ENCODE data around the gene KCNMA1. TPM values are rescaled to one million over a fixed set of nuclear protein-coding genes. Genes with fewer than 3 reads are reported as not detected.

The KCNMA1 gene
- total and polyA plus RNA-seq, 10 of the 15 experiments (the other 5 are each of a cell fraction or from before 2014, with no cell fraction given), result 8.5 to 77.0 (median 21.3) TPM

DNA sequence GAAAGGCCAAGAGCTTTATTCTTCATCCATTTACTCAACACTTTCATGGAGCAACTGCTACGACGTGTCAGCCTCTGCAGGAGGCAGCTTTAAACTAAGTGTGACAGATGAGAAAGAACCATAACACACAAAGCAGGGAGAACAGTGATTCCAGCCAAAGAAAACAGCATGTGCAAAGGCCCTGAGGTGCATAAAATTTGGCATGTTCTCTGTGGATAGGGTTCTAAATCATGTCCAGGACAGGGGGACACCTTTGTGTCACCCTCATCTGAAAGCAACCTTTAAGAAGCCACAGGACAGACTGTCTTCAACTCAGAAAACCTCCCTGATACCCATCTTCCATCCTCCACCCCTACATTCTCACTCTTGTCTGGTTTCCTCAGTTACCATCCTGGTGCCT lies 116.6 kb downstream of the KCNMA1 start:
- no peak for FAIRE-seq
- Histone ChIP-seq H2AFZ (ENCODE audit: control insufficient read depth, low read depth, low read length) (no peak overlapping the region), H3K36me3 (ENCODE audit: control insufficient read depth in 2 of 2, insufficient read depth in 2 of 2, low read length in 1 of 2) (no peaks in the 10 kb centered on the region; a peak in 1 of 4 replicates), H3K4me1 (ENCODE audit: control insufficient read depth, insufficient read depth, low read length) (no peaks in the 10 kb centered on the region), H3K27me3 (replicated peaks in 1 of 2; ENCODE audit: control insufficient read depth in 2 of 2, insufficient read depth in 2 of 2, low read length in 1 of 2) (no peaks in the 10 kb centered on the region; a peak in 1 of 4 replicates), H3K9me3 (replicated peaks; ENCODE audit: control insufficient read depth, insufficient read depth, low read length) (no peaks in the 10 kb centered on the region; the same call in 2 of the 3 replicates), H3K27ac (ENCODE audit: control insufficient read depth, insufficient read depth) (no peak overlapping the region), H3K4me2 (ENCODE audit: control insufficient read depth, insufficient read depth) (no peak overlapping the region), H3K79me2 (ENCODE audit: control insufficient read depth, insufficient read depth, low read length) (no peaks in the 10 kb centered on the region), H4K20me1 (ENCODE audit: control insufficient read depth, insufficient read depth) (0 out of 2 replicates have a peak, but pooled peaks cover 3% of the 10 kb centered on the region), H3K9ac (ENCODE audit: control insufficient read depth, insufficient read depth, low read length) (no peak overlapping the region), H3K4me3 (no peak overlapping the region)
- in situ Hi-C loops (cut with MboI), result no loop called here
- no TSS peak for BruUV-seq (replicated peaks)
- intact Hi-C loops (cut with micrococcal nuclease; ENCODE audit: unreplicated experiment), result no loop called here
- TF ChIP-seq, protein P1, sequence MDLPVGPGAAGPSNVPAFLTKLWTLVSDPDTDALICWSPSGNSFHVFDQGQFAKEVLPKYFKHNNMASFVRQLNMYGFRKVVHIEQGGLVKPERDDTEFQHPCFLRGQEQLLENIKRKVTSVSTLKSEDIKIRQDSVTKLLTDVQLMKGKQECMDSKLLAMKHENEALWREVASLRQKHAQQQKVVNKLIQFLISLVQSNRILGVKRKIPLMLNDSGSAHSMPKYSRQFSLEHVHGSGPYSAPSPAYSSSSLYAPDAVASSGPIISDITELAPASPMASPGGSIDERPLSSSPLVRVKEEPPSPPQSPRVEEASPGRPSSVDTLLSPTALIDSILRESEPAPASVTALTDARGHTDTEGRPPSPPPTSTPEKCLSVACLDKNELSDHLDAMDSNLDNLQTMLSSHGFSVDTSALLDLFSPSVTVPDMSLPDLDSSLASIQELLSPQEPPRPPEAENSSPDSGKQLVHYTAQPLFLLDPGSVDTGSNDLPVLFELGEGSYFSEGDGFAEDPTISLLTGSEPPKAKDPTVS (IDR thresholded peaks at IDR 0.05; ENCODE audit: low read depth, low read length), result no peak
- TF ChIP-seq ZNF274 (IDR thresholded peaks at IDR 0.05; ENCODE audit: insufficient read depth, insufficient read length) (no peak), GATAD2B (conservative IDR thresholded peaks at IDR 0.05; ENCODE audit: low read depth) (no peak), EZH2 (IDR thresholded peaks at IDR 0.05; ENCODE audit: borderline replicate concordance, control insufficient read depth, low read depth, low read length) (no peak), NFYA (IDR thresholded peaks at IDR 0.05; ENCODE audit: borderline replicate concordance, low read depth, low read length) (no peak)
- TF ChIP-seq, protein P2, sequence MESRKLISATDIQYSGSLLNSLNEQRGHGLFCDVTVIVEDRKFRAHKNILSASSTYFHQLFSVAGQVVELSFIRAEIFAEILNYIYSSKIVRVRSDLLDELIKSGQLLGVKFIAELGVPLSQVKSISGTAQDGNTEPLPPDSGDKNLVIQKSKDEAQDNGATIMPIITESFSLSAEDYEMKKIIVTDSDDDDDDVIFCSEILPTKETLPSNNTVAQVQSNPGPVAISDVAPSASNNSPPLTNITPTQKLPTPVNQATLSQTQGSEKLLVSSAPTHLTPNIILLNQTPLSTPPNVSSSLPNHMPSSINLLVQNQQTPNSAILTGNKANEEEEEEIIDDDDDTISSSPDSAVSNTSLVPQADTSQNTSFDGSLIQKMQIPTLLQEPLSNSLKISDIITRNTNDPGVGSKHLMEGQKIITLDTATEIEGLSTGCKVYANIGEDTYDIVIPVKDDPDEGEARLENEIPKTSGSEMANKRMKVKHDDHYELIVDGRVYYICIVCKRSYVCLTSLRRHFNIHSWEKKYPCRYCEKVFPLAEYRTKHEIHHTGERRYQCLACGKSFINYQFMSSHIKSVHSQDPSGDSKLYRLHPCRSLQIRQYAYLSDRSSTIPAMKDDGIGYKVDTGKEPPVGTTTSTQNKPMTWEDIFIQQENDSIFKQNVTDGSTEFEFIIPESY (IDR thresholded peaks at IDR 0.05), result no peak
- ChIA-PET POLR2A (no interaction called here), RAD21 (ENCODE audit: unreplicated experiment) (interaction anchor here (0.7 to 1.9 kb wide), 11 partner anchors 10 to 347 kb away, joined by 3 to 7 read pairs (median 4); no protein-coding TSS in a partner anchor), CTCF (interaction anchor here (0.7 to 1.6 kb wide), 7 partner anchors 10 to 271 kb away, joined by 3 to 6 read pairs (median 3); no protein-coding TSS in a partner anchor), SMC1A (ENCODE audit: uncharacterized antibody, unreplicated experiment) (interaction anchor here (0.8 to 3.8 kb wide), 12 partner anchors 15 to 355 kb away, joined by 3 to 14 read pairs (median 4); no protein-coding TSS in a partner anchor)
- no peak for ATAC-seq
- WGBS (ENCODE audit: insufficient coverage, insufficient replicate concordance, low lambda C conversion rate, missing lambda C conversion rate), result 24% methylated on average over 2 of the region's 2 CpGs
- DNase-seq (ENCODE audit: low read depth, low spot score), result no peak
